Endometrial microvascular endothelial cells (primary cell): ENCODE measurements around the gene TPM2. TPM values are rescaled to one million over a fixed set of nuclear protein-coding genes. Genes with fewer than 3 reads are reported as not detected.

Experiments used
- in situ Hi-C: cut with HindIII; loops from 2 replicates; pipeline ENCODE4 v1.10.0; 2017; ENCODE audit warnings: low sequenced_read_pairs, low pct_unique_long_range_greater_than_20kb; ENCODE audit errors: inconsistent ontology term
- total RNA-seq: library from RNA; depleted of rRNA; stranded (reverse); fragments of >200 nt; gene quantifications from one replicate; pipeline ENCODE4 v1.2.3, GENCODE V29; 2015; ENCODE audit errors: inconsistent ontology term

The TPM2 gene
- total RNA-seq = 99.1 TPM

DNA sequence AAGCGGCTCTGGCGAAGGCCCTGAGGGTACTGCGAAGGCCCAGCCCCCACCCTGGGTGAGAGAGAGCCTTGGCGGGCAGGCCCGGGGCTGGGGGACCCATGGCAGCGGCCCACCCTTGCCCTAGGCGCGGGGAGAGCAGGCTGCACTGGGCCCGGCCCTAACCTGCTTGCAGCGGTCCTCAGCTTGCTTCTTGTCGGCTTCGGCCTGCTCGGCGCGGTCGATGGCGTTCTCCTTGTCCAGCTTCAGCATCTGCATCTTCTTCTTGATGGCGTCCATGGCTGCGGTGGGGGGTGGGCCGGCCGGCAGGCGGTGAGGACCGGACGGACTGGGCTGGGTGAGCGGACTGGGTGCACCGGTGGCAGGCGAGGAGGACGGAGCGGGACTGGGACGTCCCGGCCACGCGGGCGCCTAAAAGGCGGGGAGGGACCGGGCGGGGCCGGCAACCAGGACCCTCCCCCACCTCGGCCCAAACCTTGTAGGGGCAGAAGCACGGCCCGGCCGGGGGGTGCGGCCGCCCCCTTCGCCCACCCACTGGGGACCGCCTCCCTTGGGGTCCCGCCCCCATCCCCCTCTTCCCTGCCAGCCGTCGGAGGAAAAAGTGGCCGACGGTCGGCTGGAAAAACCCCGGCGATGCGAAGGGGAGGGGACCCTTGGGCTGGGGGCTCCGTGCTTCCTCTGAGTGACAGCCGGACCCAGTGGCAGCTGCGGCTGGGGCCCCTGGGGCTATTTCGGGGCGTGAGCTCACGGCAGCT lies at the start of gene TPM2:
Gene TPM2 (minus strand): TSS at position 384 of the 752 bp plus-strand sequence. CDS start 108 bp downstream, at position 276.
- in situ Hi-C loops = no loop called here

DNA sequence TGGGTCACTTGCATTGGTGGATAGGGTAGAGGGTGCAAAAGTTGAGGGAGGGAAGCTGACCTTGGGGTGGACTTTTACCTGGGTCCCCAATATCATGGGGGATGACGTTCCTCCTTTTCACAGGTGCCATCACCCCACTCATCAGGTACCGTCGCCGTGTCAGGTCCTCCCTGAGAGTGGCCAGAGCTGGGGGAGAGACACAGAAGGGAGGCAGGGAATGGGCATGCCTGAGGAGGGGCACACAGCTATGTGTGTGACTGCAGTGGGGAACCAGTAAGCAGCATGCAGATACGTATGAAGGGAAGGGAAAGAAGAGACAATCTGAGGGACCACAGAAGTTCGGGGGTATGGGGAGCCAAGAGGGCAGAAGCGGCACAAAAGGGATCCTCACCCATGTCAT lies 49.2 kb upstream of the TPM2 start:
- in situ Hi-C loops = no loop called here

DNA sequence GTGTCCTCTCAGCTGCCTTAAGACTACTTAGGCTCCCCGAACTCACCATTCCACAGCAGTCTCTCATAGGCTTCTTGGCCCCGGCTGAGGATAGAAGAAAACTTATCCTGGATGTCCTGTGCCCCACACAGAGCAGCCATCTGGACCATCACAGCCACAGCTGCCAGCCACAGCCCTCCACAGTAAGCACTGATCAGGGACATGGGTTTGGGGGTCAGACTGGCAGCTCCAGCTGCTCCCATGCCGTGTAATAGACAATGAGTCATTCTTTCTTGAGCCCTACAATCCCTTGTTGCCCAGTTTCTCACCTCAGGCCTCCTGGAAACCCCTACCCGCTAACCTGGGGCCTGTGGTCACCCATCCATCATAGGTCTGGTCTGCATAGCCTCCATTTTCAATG lies 48.5 kb upstream of the TPM2 start:
- in situ Hi-C loops = no loop called here

DNA sequence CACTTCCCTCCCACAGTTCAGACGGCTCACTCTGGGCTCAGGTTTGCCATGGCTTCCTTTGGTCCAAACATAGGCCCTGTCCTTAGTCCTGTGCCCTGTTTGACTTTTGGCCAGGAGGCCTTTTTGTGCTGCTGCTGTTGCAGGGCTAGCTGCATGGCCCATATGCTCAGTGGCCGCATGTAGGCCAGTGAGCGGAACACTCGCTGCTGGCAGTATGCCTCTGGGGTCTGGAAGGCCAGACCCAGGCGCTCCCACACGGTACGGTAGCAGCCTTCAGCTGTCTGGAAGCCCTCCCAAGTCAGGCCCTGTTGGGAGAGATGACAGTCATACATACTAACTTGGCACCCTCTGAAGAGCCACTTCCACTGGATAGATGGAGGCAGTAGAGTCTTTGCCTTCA lies 47.4 kb upstream of the TPM2 start:
- in situ Hi-C loops = no loop called here

DNA sequence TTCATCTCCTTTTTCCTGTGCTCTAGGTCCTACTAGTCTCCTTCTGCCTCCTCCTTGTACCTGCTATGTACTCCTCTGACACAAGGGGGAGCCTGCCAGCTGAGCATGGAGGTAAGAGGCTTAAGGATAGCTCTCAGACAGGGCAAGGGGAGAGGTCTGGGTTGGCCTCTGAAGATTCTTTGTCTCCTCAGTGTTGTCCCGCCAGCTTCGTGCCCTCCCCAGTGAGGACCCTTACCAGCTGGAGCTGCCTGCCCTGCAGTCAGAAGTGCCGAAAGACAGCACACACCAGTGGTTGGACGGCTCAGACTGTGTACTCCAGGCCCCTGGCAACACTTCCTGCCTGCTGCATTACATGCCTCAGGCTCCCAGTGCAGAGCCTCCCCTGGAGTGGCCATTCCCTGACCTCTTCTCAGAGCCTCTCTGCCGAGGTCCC lies 46.5 kb upstream of the TPM2 start:
- in situ Hi-C loops = no loop called here

DNA sequence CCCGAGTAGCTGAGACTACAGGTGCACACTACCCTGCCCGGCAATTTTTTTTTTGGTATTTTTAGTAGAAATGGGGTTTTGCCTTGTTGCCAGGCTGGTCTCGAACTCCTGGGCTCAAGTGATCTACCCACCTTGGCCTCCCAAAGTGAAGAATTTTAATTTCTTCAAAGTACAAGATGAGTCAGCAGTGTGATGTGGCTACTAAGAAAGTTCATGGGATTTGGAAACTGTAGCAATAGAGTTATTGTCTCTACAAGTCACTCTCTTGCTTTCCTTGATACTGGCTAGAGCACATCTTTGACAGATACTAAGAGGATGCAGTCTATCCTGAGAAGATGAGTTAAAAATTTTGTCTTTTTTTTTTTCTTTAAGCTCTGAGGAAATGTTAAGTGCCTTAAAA lies 44.4 kb upstream of the TPM2 start:
- in situ Hi-C loops = no loop called here

DNA sequence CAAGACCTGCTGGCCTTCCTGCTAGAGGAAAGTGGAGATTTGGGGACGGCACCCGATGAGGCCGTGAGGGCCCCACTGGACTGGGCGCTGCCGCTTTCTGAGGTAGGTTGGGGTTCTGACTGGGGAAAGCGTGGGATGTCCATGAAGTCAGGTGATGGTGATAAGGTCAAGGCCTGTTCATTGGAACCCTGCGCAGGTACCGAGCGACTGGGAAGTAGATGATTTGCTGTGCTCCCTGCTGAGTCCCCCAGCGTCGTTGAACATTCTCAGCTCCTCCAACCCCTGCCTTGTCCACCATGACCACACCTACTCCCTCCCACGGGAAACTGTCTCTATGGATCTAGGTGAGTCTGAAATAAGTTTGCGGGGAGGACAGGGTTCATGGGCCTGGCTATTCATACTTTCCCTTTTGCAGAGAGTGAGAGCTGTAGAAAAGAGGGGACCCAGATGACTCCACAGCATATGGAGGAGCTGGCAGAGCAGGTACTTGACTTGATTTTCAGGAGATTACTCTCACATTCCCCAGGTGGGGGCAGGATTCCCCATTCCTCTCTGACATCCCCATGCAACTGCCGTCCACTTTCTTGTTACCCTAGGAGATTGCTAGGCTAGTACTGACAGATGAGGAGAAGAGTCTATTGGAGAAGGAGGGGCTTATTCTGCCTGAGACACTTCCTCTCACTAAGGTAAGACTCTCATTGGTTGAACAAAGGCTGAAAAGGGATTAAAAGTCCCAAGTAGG lies 43.2 kb upstream of the TPM2 start:
- in situ Hi-C loops = no loop called here

DNA sequence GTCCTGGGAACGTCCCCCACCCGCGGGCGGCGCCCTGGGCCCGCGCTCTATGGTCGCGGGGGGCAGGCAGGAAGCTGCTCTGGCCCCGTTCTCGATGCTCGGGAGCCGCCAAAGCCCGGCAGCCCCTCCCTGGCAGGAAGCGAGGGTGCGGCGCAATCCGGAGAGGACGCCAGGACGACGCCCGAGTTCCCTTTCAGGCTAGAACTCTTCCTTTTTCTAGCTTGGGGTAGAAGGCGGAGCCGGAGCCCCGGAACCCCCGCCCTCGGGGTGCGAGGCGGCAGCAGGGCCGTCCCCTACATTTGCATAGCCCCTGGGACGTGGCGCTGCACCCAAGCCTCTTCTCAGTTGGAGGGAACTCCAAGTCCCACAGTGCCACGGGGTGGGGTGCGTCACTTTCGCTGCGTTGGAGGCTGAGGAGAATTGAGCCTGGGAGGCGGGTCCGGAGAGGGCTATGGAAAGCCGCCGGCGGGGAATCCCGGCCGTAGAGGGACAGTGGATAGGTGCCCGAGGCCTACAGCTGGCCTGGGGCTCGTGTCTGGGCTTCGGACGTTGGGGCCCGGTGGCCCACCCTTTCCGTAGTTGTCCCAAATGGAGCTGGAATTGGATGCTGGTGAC lies 42.6 kb upstream of the TPM2 start, which contains the start of the genes CREB3 and TLN1:
Gene CREB3 (plus strand): TSS at position 482 of the 615 bp plus-strand sequence. CDS start 107 bp downstream, at position 589.
Gene TLN1 (minus strand): TSS at position 11 of the 615 bp plus-strand sequence. CDS start 6,501 bp downstream, outside the sequence.
- in situ Hi-C loops = no loop called here

DNA sequence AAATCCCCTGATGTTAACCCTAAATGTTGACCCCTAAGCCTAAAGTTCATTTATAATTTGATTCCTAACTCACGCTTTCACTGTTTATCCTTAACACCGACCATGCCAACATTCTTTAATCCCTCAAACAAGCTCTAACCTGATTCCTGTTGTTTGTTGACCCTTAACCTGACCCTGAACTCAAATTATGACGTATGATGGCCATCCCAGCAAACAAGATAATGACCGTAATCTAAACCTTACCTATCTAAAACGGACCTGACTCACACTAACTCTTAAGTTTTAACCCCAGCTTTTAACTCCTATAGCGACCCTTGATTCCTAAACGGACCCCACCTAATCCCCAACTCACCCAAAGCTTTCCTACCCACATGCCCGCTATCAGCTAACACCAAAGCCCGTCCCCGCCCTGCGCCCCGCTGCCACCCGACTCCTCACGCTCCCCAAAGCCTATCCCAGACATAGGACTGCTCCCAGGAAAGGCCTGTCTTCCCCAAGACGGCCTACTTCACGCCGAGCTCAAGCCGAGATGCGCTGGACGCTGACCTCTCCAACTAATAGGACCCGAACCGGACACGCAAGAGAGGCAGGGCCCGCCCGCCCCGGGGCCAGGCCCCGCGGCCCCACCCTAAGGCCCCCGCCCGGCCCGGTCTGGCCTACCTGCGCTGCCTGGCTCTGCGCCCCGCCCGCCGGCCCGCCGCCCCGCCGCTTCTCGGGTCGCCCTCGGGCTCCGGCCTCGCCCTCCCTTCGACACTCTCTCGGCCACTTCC lies 41.9 kb upstream of the TPM2 start:
- in situ Hi-C loops = no loop called here

DNA sequence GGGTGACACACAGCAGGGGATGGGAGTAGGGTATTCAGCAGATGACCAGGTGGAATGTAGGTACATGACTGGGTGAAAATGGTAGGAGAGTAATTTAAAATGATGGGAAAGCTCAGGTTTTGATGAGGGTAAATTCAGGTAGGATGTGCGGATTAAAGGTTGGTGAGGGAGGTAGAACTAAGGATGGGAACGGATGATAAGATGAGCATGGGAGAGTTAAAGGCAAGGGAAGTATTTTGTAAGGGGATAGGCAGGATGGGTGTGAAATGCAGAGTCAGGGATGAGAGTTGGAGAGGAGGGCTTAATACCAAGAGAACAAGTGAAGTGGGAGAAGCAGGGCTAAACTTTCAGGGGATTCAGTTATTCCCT lies 40.7 kb upstream of the TPM2 start:
- in situ Hi-C loops = no loop called here

DNA sequence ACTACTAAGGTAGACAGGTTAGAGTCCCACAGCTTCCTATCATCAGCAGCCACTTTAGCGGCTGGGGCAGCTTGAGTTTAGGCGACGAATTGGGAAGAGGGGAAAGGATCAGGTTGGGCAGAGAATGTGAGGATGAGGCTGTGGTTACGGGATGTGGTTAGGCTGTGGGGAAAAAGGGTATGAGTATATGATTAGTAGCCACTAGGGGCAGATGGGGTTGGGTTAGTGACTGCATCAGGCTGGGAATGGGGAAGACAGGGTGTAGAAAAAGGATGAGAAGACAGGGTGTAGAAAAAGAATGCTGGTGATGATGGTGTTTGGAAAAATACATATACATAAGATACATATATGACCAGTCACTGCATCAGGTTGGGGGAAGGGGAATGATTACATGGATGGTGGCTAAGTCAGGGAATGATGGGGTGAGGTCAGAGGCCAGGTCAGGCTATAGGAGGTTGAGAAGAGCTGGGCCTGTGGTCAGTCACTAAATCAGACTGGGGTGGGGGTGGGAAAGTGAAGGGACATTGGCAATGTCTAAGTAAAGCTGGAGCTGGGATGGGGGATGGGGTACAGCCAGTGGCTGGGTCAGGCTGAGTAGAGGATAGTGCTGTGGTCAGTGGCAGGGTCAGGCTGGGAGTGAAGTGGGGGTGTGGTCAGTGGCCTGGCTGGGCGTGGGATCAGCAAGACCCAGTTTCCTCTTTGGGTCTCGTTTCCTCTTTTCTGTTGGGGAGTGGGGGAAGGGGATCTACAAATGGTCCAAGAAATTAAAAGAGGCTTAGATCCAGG lies 40.2 kb upstream of the TPM2 start:
- in situ Hi-C loops = no loop called here

DNA sequence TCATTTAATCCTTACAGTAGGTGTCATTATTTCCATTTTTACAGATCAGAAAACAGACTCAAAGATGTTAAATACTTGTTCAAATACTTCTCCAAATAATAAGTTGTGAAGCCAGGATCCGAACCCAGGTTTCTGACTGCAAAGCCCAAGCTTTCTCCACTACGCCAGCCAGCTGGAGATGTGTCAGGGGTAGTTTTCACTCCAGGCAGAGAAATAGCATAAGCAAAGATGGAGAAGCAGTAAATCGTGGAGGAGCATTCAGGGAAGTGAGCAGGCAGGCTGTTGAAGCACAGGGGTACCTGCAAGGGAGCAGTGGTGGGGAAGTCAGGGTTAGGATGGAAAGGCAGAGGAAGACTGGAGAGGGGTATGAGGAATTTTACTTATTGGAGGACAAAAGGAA lies 39.4 kb upstream of the TPM2 start:
- in situ Hi-C loops = no loop called here

DNA sequence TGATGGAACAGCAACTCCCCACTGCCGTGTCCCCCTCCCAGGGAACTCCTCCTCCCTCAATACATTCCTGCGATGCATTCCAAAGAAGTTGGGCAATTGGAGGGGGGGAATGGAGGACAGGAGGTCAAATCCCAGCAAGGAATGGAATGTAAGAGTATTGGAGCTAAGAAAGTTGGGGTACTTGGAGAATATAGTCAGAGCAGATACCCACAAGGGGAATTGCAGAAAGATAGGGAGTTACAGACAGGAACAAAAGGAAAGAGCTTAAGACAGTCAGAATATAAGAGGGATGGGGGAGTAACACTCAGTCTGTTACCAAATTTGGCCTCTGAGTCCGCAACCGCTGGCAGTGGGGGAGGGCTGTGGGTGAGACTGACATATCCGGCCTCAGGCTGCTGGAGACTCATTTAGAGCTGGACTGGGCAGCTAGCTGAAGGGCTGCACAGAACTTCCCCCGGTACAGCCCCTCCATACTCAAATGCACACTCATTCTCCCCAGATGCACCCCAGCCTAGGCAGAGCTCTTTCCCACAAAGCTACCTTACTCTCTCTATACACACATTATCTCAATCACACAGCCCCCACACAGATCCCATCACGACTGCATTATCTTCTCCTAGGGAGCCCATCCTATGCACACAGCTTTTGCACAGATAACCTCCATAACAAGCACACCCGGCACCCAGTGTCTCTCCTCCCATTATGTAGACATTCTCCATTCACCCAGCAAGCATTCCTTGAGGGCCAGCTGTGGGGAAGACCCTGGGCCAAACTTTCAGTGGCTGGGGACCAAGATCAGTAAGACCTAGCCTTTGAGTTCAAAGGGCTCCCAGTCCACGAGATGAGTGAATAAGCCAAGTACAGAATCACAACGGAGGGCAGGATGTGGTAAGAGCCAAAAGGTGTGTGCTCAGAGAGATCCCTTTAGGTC lies 38.6 kb upstream of the TPM2 start:
- in situ Hi-C loops = no loop called here

DNA sequence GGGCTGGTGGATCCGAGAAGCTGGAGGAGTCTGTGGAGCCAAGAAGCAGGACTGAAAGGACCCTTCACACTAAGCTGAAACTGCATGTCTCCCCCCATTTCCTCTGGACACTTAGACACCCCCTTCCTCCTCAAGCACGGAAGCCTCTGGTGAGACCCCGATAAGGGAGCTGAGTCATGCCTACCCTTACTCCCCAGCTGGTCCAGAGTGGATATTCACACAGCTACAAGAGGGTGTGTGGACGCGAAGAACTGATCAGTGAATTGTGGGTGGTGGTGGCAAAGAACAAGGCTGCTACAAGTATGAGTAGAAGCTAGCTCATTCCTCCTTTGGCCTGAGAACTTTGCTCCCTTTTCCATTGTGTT lies 37.9 kb upstream of the TPM2 start:
- in situ Hi-C loops = no loop called here

DNA sequence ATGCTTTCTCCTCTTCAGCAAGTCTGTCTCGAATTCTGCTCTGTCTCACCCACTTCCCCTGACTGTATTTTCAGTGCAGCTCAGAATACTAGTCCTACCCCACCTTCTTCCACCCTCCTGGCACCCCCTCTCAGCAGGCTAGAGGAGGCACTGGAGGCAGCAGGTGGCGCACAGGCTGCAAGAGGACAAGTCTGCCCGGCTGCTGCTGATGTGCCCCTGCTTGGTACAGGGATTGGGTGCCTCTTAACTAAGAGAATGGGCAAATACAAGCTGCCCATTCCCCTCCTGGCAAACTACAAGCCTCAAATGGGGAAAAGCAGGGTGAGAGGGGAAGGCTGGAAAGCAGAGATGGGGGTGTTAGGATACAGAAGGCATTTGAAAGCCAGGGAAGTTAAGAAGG lies 37.2 kb upstream of the TPM2 start:
- in situ Hi-C loops = no loop called here

DNA sequence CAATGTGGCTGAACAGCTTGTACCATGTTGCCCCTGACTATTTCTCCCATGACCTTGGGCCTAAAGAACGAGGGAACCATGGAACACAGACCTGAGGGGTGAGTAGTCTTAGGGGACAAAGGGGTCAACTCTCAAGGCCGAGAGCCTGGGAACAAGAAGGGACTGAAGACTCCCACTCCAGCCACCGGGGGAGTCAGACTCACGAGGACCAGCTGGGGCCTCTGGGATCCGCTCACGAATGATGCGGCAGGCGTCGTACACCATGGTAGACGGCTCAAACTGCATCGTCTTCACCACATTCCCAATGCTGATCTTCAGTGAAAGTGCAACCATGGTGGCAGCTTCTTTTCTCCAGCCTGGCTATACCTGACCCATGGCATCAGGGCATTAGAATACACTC lies 35.6 kb upstream of the TPM2 start:
- in situ Hi-C loops = no loop called here

DNA sequence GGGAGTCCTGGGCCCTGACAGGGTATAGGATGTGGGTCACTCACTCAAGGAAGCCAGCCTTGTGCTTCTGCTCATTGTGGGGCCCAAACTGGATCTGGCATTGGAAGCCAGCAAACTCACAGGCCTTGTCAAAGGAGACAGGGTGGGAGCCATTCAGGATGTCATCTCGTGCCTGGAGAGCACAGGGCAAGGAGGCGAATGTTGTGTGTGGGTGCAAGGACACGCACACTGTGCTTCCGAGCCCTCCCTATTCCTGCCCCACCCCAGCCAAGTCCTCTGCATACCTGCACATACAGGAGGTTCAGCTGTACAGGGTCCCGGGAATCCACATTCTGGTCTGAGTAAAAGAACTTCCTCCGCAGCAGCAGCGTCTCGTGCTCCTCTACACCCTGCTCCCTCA lies 34.2 kb upstream of the TPM2 start:
- in situ Hi-C loops = no loop called here
